Frontal cortex (tissue), 4 donors: ENCODE measurements around the gene CFAP210. TPM values are rescaled to one million over a fixed set of nuclear protein-coding genes. Genes with fewer than 3 reads are reported as not detected.

ENCODE experiments used
- DNase-seq, 2 donors: peaks; one replicate each; pipeline ENCODE4 v3.0.0; 2012; ENCODE audit warnings: low spot score in 2 of 2
- FAIRE-seq: peaks from 2 replicates; lab custom pipeline; 2012; peaks lifted over from hg19 to GRCh38; lab: Jason Lieb, UNC
- total RNA-seq: library from RNA; depleted of rRNA; stranded (reverse); fragments of >200 nt; gene quantifications from one replicate; pipeline ENCODE4 v1.2.3, GENCODE V29; 2014
- donor health status: control.
- donor health status: control.
- donor health status: control.

CFAP210 gene
- 5.3 TPM for total RNA-seq

- FAIRE-seq (no peak), DNase-seq (peak; percentile 85 to 91)
Observed at GRCh38 chr2:169694113-169694893, at the start of gene CFAP210, which contains the start of gene PHOSPHO2. CFAP210 (minus strand) TSS chr2:169694405; CDS start chr2:169694327, 78 bp downstream. PHOSPHO2 (plus strand) TSS chr2:169694469; CDS start chr2:169700972, 6,503 bp downstream.

- no peak for FAIRE-seq
- no peak for DNase-seq
Observed at GRCh38 chr2:169743549-169743948, 49.3 kb upstream of the CFAP210 start.

GRCh38 chr2:169739351-169739750, 45.1 kb upstream of the CFAP210 start:
- DNase-seq: no peak
- FAIRE-seq: no peak

- FAIRE-seq (no peak), DNase-seq (no peak)
Observed at GRCh38 chr2:169738566-169739229, 44.5 kb upstream of the CFAP210 start.

GRCh38 chr2:169736902-169737301, 42.7 kb upstream of the CFAP210 start:
- FAIRE-seq (no peak), DNase-seq (no peak)

GRCh38 chr2:169735623-169736022, 41.4 kb upstream of the CFAP210 start:
- DNase-seq (no peak), FAIRE-seq (no peak)

GRCh38 chr2:169734169-169734847, 40.1 kb upstream of the CFAP210 start:
- FAIRE-seq (no peak), DNase-seq (peak; percentile 37 to 58)

- no peak for DNase-seq
- FAIRE-seq: no peak
Observed at GRCh38 chr2:169732583-169733358, 38.6 kb upstream of the CFAP210 start.

GRCh38 chr2:169732075-169732474, 37.9 kb upstream of the CFAP210 start:
- DNase-seq: no peak
- no peak for FAIRE-seq

GRCh38 chr2:169729274-169729605, 35.0 kb upstream of the CFAP210 start:
- DNase-seq (no peak), FAIRE-seq (no peak)

- DNase-seq: no peak
- FAIRE-seq: no peak
Observed at GRCh38 chr2:169727065-169727464, 32.9 kb upstream of the CFAP210 start.

GRCh38 chr2:169721016-169721415, 26.8 kb upstream of the CFAP210 start:
- DNase-seq (no peak), FAIRE-seq (no peak)

- no peak for FAIRE-seq
- DNase-seq: no peak
Observed at GRCh38 chr2:169718930-169719504, 24.8 kb upstream of the CFAP210 start.

GRCh38 chr2:169717691-169718063, 23.5 kb upstream of the CFAP210 start:
- DNase-seq: no peak
- FAIRE-seq: no peak

GRCh38 chr2:169716938-169717690, 22.9 kb upstream of the CFAP210 start:
- DNase-seq (no peak), FAIRE-seq (no peak)

GRCh38 chr2:169716238-169716886, 22.2 kb upstream of the CFAP210 start:
- DNase-seq (no peak), FAIRE-seq (no peak)

- no peak for FAIRE-seq
- DNase-seq: no peak
Observed at GRCh38 chr2:169715379-169716237, 21.4 kb upstream of the CFAP210 start.

- no peak for FAIRE-seq
- no peak for DNase-seq
Observed at GRCh38 chr2:169714699-169715098, 20.5 kb upstream of the CFAP210 start.
